ENCODE data around the gene MYO15B.

Gene MYO15B

DNA sequence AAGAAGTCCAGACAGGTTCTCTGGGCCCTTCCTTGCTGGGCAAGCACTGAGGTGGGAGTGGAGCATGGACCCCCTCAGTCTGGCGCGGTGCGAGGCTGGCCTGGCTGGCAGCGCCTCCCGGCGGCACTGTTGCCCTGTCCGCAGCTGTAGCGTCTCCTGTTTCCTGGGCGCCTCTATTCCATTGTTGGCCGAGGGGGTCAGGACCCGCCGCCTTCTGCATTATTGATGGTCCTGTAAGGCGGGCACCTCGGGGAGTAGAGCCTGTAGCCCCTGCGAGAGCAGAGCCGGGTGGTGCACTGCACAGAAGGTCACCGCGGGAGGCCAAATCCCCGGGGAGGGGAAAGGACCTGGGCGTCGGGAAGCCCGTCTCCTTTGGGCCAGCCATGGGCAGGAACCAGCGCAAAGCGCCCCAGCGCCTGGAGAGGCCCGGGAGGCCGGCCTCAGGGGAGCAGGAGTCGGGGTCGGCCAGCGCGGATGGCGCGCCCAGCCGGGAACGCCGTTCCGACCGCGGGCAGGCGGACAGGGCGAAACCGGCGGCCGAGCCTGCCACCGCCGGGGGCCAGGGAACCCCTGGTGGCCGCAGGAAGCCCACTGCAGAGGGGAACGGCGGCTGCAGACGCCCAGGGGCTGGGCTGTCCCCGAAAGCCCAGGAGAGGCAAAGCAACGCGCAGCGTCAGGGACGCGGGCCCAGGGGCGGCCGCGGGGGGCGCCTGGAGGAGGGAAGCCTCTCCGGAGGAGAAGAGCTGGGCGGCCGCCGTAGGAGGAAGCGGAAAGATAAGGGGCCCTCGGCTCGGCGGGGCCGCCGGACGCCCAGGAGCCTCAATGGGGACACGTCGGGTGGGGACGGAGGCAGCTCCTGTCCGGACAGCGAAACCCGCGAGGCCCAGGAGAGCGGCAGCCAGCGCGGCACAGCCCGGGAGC, at the start of gene MYO15B:
Gene MYO15B (plus strand): TSS at position 126 of the 921 bp plus-strand sequence. CDS start 258 bp downstream, at position 384.
- no peak for DNase-seq

DNA sequence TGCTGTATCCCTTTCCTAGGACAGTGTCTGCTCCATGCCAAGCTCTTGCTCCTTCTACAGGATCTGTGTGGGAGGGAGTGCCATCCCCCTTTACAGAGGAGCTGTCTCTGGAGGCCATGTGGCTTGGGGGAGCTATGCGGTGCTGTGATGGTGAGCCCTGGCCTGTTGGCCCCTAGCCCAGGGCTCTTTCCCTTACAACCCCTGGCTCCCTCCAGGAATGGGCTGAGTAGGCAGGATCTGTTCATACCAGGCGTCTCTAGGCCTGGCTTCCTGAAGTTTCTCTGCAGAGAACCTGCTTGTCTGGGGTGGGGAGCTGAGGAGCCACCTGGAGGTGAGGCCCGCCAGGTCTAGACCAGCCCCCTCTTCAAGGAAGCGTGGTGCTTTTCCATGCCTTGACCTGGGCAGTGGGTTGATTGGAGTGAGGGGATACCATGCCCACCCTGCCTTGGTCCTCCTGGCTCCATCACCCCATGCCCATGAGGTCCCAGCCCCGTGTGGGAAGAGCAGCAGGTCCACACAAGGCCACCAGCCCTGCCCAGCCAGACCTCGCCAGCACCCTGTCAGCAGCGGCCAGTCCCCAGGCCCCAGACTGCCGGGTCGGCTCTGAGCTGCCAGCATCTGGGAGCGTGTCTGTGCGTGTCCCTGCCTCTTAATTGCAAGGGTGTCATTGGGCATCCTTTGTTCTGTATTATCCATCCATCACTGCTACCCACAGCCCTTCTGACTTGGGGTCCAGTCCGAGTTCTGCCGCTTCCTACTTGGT, 47.5 kb upstream of the MYO15B start:
- no peak for DNase-seq

GRCh38 chr17:75540923-75541503, 46.6 kb upstream of the MYO15B start:
- no peak for DNase-seq

DNA sequence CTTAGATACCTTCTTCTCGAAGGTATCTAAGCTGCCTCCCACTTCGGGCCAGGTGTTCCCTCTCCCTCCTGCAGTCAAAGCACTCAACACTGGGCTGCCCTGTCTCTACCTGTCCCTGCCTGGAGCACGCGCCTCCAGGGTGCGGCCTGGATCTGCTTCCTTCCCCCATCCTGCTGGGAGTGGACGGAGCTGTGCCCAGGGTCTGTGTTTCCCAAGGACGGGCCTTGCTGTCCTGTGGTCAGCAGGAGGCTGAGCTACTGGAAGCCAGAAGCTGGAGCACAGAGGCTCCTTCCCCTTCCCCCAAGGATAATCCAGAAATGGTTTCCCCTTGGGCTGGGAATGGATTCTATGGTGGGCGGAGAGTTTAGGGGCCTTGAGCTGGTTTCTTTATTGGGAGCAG, 45.4 kb upstream of the MYO15B start:
- no peak for DNase-seq

DNA sequence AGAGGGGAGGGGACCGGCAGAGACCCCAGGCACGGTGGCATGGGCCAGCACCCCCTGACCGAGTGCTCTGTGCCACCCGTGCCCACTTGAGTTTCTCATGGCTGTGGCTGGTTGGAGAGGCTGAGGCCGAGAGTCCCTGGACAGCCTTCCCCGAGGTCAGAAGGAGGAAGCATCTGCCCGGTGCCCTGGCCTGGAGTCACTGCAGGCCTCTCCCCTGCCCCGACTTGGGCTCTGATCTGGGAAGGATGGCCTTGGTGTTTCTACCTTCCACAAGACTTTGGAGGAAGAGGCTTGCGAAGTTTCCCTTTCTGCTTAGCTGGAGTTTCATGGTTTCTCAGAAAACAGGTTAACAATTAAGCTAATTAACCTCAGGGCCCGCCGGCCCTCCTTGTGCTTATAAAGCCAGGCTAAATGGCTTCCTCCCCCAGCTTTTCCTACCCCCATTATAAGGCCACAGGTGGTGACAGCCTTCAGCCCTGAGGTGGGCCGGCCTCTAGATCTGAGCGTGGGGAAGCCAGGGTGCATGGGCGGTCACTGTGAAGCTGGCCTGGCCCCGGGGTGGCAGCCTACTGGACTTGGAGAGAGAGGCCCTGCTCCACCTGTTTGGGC, 44.8 kb upstream of the MYO15B start:
- no peak for DNase-seq

- no peak for DNase-seq
Observed at GRCh38 chr17:75544250-75544649, 43.4 kb upstream of the MYO15B start.

DNA sequence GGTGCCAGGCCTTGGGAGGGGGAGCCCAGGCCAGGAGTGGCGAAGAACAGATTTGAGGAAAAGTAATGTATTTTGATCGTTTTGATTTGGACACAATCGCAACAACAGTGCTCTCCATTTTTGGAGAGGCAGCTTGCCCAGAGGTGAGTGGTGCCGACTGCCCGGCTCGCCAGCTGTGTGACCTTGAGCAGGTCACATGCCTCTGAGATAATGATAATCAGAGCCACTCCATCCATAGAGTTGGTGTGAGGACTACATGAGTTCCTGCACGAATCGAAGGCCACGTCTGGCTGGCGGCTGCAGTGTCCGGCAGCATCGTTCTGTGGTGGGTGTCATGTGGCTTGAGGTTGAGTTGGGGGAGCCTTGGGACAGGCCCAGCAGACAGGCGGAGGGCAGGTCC, 41.4 kb upstream of the MYO15B start:
- DNase-seq: no peak

DNA sequence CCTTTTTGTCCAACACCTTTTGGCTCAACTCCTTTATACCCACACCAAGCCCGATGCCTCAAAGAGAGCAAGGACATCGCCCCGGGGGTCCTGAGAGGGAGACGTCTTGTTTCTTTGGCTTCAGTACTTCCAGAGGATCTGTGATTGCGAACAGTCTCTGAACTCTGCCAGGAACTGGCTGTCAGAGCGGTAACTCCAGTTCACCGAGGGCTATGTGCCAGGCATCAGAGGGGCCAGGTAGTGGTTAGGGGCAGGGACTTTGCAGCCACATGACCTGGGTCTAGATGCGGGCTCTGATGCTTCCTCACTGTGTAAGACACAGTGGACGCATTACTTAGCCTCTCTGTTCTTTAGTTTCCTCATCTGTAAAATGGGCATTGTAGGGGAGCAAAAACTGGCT, 40.5 kb upstream of the MYO15B start:
- DNase-seq: no peak

DNA sequence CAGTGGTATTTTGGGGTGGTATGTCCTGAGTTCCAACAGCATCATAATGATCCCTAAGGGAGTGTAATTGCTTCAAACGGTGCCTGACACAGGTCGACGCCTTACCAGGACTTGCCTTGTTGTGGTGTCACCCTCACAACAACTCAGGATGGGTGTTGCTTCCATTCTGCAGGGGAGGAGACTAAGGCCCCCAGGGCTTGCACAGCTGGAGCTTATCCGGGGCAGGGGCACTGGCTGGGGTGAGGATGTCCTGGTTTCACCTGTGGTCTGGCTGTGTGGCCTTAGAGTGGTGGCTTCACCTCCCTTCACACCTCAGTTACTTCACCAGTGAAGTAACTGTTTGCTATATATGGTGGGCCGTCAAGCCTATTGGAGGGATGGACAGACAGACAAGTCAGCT, 38.8 kb upstream of the MYO15B start:
- DNase-seq: no peak

DNA sequence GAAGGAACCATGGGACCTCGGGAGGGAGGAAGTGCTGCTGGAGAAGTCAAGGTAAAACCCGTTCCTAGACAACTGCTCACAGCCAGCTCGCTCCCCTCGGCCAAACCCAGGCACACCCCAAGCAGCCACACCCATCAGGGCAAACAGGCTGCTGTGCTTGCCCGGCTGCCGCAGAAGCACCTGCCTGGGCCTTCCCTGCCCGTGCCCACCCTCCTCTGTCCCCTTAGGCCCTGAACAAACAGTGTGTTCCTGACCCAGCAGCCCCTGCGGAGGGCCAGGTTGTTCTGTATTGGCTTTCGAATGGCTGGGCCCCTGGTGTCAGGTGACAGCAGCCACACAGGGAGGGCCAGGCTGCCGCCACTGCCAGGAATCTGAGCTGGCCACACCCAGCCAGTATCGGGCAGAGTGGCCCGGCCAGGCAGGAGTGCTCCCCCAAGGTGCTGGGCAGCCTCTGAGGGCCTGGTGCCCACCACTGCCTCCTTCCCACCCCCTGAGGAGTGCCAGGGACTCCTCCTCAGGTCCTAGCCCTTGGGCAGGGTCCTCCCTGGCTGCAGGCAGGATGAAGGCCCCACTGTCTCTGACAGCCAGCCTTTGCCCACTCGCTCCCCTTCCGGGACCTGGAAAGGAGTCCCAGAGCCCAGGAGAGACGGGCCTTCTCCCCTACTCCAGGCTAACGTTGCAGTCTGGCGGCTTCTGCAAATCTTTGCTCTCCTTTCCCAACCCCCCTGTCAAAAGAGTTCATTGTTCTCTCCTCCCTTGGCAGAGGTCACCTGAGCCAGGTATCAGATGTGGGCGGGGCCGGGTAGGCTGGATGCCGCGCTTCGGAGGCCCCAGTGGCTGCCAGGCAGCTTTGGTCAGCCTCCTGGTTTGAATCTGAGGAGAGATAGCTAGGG, 38.1 kb upstream of the MYO15B start:
- no peak for DNase-seq

GRCh38 chr17:75550139-75550465, 37.5 kb upstream of the MYO15B start:
- DNase-seq: no peak

GRCh38 chr17:75551266-75551665, 36.3 kb upstream of the MYO15B start:
- DNase-seq: no peak

DNA sequence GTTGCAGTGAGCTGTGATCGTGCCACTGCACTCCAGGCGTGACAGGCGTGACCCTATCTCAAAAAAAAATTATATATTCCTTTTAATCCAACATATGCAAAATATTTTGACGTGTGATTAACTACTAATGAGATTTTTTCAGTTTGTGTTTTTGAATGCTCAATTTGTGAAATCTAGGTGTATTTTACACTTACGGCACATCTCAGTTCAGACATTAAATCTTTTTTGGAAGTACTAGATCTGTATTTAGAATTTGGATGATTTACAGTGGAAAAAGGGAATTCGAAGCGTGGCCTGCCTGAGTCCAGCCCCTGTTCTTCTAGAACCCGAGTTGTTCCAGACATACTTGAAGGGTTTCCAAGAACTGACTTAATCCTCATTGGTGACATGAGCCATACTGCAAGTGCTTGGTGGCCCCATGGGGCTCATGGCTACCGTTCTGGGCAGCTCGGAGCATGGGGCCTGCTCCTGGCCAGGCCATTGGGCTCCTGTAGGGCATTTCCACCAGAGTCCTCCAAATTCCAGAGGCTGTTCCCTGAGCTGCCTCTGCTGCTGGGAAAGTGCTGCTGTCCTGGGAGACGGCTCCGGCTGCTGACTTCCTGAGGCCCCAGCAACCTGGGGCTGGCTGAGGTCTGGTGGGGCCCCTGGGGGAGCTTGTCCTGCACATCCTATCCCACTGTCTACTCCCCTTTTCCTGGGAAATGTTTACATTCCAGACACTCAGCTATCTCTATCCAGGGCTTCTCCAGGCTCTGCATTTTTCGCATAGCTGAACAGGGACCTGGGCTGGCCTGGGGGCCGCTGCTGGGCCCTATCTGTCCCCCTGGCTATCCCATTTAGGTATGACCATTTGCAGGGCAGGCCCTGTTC, 34.9 kb upstream of the MYO15B start:
- no peak for DNase-seq

DNA sequence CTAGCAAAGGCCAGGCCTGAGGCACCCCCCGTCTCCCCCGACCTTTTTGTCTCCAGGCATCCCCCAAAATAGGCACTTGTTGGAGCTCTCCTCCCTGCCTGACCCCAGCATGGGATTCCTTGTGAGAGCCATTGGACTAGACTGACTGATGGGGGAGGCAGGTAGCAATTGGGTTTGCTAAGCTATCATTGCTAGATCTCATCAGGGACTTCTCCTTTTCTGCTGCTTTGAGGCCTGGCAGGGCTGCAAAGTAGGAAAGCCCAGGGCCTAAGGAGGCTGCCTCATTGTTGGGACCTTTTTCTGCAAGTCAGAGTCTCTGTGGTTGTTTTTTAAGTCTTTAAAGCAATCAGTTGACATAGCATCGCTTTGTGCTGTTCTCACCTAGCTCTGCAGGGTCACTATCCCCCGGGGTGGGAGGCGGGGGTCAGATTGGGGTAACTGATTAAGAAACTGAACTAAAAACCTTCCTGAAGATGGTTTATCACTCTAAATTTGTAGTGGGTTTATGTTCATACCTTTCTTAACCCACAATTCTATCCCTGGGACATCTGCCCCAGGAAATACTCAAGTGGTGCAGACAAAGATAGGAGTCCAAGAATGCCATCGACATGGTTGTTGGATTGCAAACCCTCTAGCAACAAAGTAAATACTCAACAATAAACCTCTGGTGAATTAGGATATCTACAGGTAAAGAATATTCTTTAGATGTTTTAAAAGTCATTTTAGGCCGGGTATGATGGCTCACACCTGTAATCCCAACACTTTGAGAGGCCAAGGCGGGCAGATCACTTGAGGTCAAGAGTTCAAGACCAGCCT, 34.1 kb upstream of the MYO15B start:
- no peak for DNase-seq

- DNase-seq: no peak
Observed at GRCh38 chr17:75555679-75556153, 31.9 kb upstream of the MYO15B start.

DNA sequence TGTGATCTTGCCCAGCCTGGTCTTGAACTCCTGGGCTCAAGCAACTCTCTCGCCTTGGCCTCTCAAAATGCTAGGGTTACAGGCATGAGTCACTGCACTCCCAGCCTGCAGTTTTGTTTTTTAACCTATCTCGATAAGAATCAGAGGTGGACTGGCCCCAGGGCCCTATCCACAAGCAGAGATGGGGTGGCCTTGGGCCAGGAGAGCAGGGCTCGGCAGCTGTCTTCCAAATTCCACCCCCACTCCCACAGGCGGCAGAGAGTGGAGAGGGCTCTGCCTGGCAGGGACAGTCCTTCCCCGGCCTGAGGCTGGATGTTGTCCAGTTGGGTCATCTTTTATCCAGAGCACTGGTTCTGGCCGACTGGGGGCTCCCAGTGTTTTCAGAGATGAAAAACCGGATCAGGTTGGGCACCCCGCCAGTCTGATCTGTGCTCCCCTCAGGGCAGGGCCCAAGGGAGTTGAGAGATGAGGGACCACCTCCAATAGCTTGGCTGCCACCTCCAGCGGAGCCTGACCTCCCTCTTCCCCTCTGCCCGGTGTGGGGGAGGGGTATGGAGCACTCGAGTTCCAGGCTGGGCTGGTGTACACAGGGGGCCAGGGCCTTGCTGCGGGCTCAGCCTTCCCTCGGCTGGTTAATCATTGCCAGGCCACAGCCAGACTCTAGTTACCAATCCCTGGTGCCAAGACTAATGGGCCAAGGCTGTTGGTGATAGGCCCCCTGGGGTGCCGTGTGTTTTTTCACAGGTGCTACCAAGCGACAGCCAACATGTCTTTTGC, 30.3 kb upstream of the MYO15B start:
- no peak for DNase-seq

DNA sequence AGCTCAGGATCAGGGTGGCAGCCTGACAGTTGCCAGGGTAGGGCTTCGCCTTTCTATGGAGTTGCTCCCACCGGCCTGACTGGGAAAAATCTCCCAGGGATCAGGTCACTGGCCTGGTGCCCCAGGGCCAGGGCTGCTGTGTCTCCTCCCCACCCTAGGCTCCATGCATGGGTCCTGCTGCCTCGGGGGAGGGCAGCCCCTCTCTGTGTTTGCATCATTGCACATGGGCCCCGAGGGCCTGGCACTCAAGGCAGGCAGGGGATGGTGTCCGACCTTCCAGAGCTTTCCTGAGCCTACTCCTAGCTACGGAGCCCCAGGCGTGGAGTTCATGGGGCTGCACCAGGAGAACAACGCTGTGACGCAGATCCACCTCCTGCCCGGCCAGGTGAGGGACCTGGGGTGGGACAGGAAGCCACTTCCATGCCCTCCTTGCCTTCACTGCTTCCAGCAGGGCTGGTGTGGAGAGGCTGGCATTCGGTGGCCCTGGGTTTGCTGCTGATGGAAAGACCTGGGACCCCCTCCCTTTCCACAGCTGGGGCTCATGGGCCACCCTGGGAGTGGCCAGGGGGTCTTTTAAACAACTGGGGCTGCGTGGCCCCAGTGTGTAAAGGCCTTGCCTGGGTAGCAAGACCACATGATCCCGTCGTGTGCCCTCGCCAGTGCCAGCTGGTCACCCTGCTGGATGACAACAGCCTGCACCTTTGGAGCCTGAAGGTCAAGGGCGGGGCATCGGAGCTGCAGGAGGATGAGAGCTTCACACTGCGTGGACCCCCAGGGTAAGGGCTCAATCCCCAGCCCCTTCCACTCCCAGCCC, 29.5 kb upstream of the MYO15B start:
- DNase-seq: no peak
